HepG2 (cell line): ENCODE measurements around the gene NARF. TPM values are rescaled to one million over a fixed set of nuclear protein-coding genes. Genes with fewer than 3 reads are reported as not detected.
A peak's percentile ranks its signal among the peaks of the same experiment; 100 is the strongest.

Source experiments
- AGO1 ChIP-seq: fragments of 200-400 bp; formaldehyde crosslinking; IDR thresholded peaks from 2 replicates; pipeline ENCODE4 v1.6.1; 2017; ENCODE audit warnings: mild to moderate bottlenecking, low read depth, low read length, moderate library complexity; ENCODE audit not compliant: poor library complexity, severe bottlenecking
- ARHGAP35 ChIP-seq: sonication (generic); formaldehyde crosslinking; IDR thresholded peaks from 2 replicates; pipeline ENCODE4 v1.9.0; 2022; ENCODE audit warnings: mild to moderate bottlenecking, inconsistent platforms, moderate library complexity, missing genetic modification reagents, borderline replicate concordance
- ELF3 ChIP-seq: IDR thresholded peaks from 2 replicates; pipeline ENCODE4 v1.6.1; 2016; ENCODE audit warnings: missing genetic modification reagents, missing compliant biosample characterization
- FOXK1 ChIP-seq: sonication (generic); formaldehyde crosslinking; IDR thresholded peaks from 2 replicates; pipeline ENCODE4 v1.4.0; 2020; ENCODE audit warnings: low read depth, missing genetic modification reagents, borderline replicate concordance
- GTF3A ChIP-seq: sonication (generic); formaldehyde crosslinking; conservative IDR thresholded peaks from 2 replicates; pipeline ENCODE4 v1.4.0; 2020; ENCODE audit warnings: mild to moderate bottlenecking, missing genetic modification reagents
- NCOA5 ChIP-seq: sonication (generic); formaldehyde crosslinking; IDR thresholded peaks from 2 replicates; pipeline ENCODE4 v1.4.0; 2020; ENCODE audit warnings: missing genetic modification reagents
- NRL ChIP-seq: sonication (generic); formaldehyde crosslinking; IDR thresholded peaks from 2 replicates; pipeline ENCODE4 v1.5.0; 2020; ENCODE audit warnings: missing genetic modification reagents, mild to moderate bottlenecking, moderate library complexity, borderline replicate concordance
- RAD51 ChIP-seq: fragments of 450-650 bp; IDR thresholded peaks from 2 replicates; pipeline ENCODE4 v1.6.1; 2016; ENCODE audit warnings: borderline replicate concordance
- SPEN ChIP-seq: sonication (generic); formaldehyde crosslinking; IDR thresholded peaks from 2 replicates; pipeline ENCODE4 v1.5.1; 2020; ENCODE audit warnings: low read depth, mild to moderate bottlenecking, missing genetic modification reagents
- ZNF225 ChIP-seq: sonication (generic); formaldehyde crosslinking; IDR thresholded peaks from 2 replicates; pipeline ENCODE4 v1.4.0; 2020; ENCODE audit warnings: mild to moderate bottlenecking, missing genetic modification reagents
- ZNF274 ChIP-seq: sonication (generic); formaldehyde crosslinking; IDR thresholded peaks from 2 replicates; pipeline ENCODE4 v1.5.1; 2020; ENCODE audit warnings: mild to moderate bottlenecking, missing genetic modification reagents
- ZNF317 ChIP-seq: sonication (generic); formaldehyde crosslinking; IDR thresholded peaks from 2 replicates; pipeline ENCODE4 v1.5.0; 2020; ENCODE audit warnings: mild to moderate bottlenecking, missing genetic modification reagents
- ZNF557 ChIP-seq: sonication (generic); formaldehyde crosslinking; IDR thresholded peaks from 2 replicates; pipeline ENCODE4 v1.4.0; 2020; ENCODE audit warnings: missing genetic modification reagents
- ZNF558 ChIP-seq: sonication (generic); formaldehyde crosslinking; IDR thresholded peaks from 2 replicates; pipeline ENCODE4 v1.9.0; 2022; ENCODE audit warnings: mild to moderate bottlenecking, missing genetic modification reagents, borderline replicate concordance
- ZNF768 ChIP-seq: sonication (generic); formaldehyde crosslinking; IDR thresholded peaks from 2 replicates; pipeline ENCODE4 v1.4.0; 2020; ENCODE audit warnings: missing genetic modification reagents
- polyA plus RNA-seq, 8 experiments: library from polyadenylated mRNA; depleted of rRNA in 3 of 8; stranded (reverse) in 7 of 8; unstranded in 1 of 8; fragments of >200 nt; fragmentation: Illumina TruSeq in 4 of 8; extraction: Trizol in 4 of 8; gene quantifications; 2 replicates each; pipeline versions ENCODE4 v1.2.1 to v1.2.3, GENCODE V29; 2011 to 2016; ENCODE audit warnings: low read depth in 4 of 8, missing spikeins in 1 of 8, mixed read lengths in 1 of 8; ENCODE audit not compliant: insufficient read depth in 1 of 8
- total RNA-seq, 5 experiments: library from RNA; depleted of rRNA; stranded (reverse); fragments of >200 nt; fragmentation: Illumina TruSeq; extraction: Trizol; gene quantifications; 2 replicates each; pipeline ENCODE4 v1.2.3, GENCODE V29; 2016; ENCODE audit warnings: low read depth in 1 of 5
- TF ChIP-seq, protein P1 (sequence below), 2 experiments: sonication (generic) in 1 of 2; formaldehyde crosslinking in 1 of 2; IDR thresholded peaks; 2 replicates each; pipeline versions ENCODE4 v1.5.1 to v1.6.1; 2011 to 2020; ENCODE audit warnings: borderline replicate concordance in 1 of 2, low read depth in 1 of 2, low read length in 1 of 2, mild to moderate bottlenecking in 1 of 2, missing genetic modification reagents in 1 of 2, moderate library complexity in 1 of 2
- TF ChIP-seq, protein P2 (sequence below): sonication (generic); formaldehyde crosslinking; IDR thresholded peaks from 2 replicates; pipeline ENCODE4 v1.9.0; 2021; ENCODE audit warnings: missing genetic modification reagents, mild to moderate bottlenecking, borderline replicate concordance
- TF ChIP-seq, protein P3 (sequence below): sonication (generic); formaldehyde crosslinking; IDR thresholded peaks from 2 replicates; pipeline ENCODE4 v1.4.0; 2020; ENCODE audit warnings: mild to moderate bottlenecking, missing genetic modification reagents
- TF ChIP-seq, protein P4 (sequence below): fragments of 450-650 bp; IDR thresholded peaks from 2 replicates; pipeline ENCODE4 v1.6.1; 2016
- TF ChIP-seq, protein P5 (sequence below): sonication (generic); formaldehyde crosslinking; IDR thresholded peaks from 2 replicates; pipeline ENCODE4 v1.5.0; 2020; ENCODE audit warnings: missing genetic modification reagents

Gene NARF
- total and polyA plus RNA-seq, 2 of the 13 experiments (the other 11 are each of a cell fraction or from before 2014, with no cell fraction given), result 61.1 to 144 TPM

DNA sequence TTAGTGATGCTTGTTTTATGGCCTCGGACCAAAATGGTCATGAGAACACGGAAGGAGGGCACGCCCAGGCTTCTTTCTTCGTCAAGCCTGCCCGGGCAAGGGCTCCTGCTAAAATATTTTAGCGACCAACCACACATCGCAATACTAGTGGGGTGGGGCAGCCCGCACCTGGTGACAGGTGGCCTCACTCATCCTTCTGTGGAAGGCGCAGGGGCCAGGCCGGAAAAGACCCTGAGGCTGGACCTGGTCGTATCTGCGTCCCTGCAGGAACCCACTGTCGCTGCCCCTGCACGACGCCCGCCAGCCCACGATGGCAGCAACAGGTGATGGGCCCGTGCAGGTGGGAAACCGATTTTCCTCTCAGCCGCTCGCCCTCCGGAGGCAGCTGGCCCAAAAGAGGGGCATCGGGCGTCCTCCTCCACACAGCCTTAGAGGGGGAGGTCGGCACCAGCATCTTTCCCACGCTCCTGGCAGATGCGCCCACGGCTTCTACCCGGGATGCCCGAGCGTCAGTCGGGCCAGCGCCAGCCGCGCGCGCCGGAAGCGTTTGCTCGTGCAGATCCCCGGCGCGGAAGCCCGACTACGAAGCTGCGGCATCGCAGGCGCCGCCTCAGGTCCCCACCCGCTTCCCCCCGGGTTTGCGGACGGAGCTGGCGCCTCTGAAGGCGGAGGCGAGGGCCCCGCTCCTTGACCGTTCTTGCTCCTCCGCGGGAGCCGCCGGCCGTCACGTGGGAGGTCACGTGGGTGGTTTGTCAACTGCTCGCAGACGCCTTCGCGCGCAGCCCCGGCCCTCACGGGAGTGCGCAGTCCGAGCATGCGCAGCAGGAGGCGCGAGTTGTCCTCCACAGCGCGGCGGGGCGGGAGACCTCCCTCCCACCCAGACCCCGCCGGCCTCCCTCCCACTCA lies 38.2 kb downstream of the NARF start (continued):
- TF ChIP-seq, protein P1, sequence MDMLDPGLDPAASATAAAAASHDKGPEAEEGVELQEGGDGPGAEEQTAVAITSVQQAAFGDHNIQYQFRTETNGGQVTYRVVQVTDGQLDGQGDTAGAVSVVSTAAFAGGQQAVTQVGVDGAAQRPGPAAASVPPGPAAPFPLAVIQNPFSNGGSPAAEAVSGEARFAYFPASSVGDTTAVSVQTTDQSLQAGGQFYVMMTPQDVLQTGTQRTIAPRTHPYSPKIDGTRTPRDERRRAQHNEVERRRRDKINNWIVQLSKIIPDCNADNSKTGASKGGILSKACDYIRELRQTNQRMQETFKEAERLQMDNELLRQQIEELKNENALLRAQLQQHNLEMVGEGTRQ (IDR thresholded peaks at IDR 0.05; ENCODE audit: low read depth, low read length), result peak; percentile 78
- TF ChIP-seq, protein P1 (CRISPR knock-in tag; IDR thresholded peaks at IDR 0.05; ENCODE audit: borderline replicate concordance), result peak; percentile 34; the same call in 1 of the 2 replicates
- TF ChIP-seq, protein P2, sequence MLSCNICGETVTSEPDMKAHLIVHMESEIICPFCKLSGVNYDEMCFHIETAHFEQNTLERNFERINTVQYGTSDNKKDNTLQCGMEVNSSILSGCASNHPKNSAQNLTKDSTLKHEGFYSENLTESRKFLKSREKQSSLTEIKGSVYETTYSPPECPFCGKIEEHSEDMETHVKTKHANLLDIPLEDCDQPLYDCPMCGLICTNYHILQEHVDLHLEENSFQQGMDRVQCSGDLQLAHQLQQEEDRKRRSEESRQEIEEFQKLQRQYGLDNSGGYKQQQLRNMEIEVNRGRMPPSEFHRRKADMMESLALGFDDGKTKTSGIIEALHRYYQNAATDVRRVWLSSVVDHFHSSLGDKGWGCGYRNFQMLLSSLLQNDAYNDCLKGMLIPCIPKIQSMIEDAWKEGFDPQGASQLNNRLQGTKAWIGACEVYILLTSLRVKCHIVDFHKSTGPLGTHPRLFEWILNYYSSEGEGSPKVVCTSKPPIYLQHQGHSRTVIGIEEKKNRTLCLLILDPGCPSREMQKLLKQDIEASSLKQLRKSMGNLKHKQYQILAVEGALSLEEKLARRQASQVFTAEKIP (CRISPR knock-in tag), result no peak
- TF ChIP-seq, protein P3, sequence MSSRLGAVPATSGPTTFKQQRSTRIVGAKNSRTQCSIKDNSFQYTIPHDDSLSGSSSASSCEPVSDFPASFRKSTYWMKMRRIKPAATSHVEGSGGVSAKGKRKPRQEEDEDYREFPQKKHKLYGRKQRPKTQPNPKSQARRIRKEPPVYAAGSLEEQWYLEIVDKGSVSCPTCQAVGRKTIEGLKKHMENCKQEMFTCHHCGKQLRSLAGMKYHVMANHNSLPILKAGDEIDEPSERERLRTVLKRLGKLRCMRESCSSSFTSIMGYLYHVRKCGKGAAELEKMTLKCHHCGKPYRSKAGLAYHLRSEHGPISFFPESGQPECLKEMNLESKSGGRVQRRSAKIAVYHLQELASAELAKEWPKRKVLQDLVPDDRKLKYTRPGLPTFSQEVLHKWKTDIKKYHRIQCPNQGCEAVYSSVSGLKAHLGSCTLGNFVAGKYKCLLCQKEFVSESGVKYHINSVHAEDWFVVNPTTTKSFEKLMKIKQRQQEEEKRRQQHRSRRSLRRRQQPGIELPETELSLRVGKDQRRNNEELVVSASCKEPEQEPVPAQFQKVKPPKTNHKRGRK (CRISPR knock-in tag), result no peak
- TF ChIP-seq NRL (CRISPR knock-in tag) (0 out of 2 replicates have a peak, but pooled peaks have one; percentile 9), ZNF768 (CRISPR knock-in tag) (no peak), FOXK1 (CRISPR knock-in tag) (no peak), ELF3 (no peak), ZNF558 (CRISPR knock-in tag) (no peak), SPEN (no peak), RAD51 (peak; percentile 50; the same call in 1 of the 2 replicates), ZNF225 (no peak), ZNF317 (CRISPR knock-in tag) (no peak), ZNF274 (CRISPR knock-in tag) (no peak), ZNF557 (CRISPR knock-in tag) (no peak), ARHGAP35 (no peak), GTF3A (no peak), AGO1 (no peak), NCOA5 (no peak)
- TF ChIP-seq, protein P4, sequence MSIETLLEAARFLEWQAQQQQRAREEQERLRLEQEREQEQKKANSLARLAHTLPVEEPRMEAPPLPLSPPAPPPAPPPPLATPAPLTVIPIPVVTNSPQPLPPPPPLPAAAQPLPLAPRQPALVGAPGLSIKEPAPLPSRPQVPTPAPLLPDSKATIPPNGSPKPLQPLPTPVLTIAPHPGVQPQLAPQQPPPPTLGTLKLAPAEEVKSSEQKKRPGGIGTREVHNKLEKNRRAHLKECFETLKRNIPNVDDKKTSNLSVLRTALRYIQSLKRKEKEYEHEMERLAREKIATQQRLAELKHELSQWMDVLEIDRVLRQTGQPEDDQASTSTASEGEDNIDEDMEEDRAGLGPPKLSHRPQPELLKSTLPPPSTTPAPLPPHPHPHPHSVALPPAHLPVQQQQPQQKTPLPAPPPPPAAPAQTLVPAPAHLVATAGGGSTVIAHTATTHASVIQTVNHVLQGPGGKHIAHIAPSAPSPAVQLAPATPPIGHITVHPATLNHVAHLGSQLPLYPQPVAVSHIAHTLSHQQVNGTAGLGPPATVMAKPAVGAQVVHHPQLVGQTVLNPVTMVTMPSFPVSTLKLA, result peak; percentile 59
- TF ChIP-seq, protein P5, sequence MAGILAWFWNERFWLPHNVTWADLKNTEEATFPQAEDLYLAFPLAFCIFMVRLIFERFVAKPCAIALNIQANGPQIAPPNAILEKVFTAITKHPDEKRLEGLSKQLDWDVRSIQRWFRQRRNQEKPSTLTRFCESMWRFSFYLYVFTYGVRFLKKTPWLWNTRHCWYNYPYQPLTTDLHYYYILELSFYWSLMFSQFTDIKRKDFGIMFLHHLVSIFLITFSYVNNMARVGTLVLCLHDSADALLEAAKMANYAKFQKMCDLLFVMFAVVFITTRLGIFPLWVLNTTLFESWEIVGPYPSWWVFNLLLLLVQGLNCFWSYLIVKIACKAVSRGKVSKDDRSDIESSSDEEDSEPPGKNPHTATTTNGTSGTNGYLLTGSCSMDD (CRISPR knock-in tag), result no peak
